GM12878 (cell line): ENCODE measurements around the gene PSORS1C2. TPM values are rescaled to one million over a fixed set of nuclear protein-coding genes. Genes with fewer than 3 reads are reported as not detected.

Source experiments
- ATAC-seq: fragments of 200-7000 bp; cut with Tn5 transposase; 3 replicates; pipeline ENCODE4 v1.9.1; 2020; ENCODE audit warnings: mild to moderate bottlenecking, moderate library complexity
- BruUV-seq: library from RNA; stranded (reverse); fragments of 400-500 nt; replicated peaks from 2 replicates; lab custom pipeline; 2021; lab: Mats Ljungman, UMichigan
- CTCF ChIA-PET: fragments of 300-600 bp; sonication (Branson Sonifier 250); formaldehyde crosslinking; extraction: SDS; loops from one replicate; lab custom pipeline; 2021; ENCODE audit warnings: inconsistent platforms; lab: Yijun Ruan, JAX
- POLR2A ChIA-PET: fragments of 350-600 bp; formaldehyde crosslinking; extraction: SDS; loops from one replicate; lab custom pipeline; 2021; ENCODE audit warnings: inconsistent platforms; lab: Charles Lee
- RAD21 ChIA-PET: fragments of 300-600 bp; sonication (Branson Sonifier 250); formaldehyde crosslinking; loops from one replicate; lab custom pipeline; 2023; ENCODE audit warnings: antibody characterized with exemption; ENCODE audit not compliant: unreplicated experiment; lab: Charles Lee
- SMC1A ChIA-PET: fragments of 300-600 bp; sonication (Branson Sonifier 250); formaldehyde crosslinking; loops from one replicate; lab custom pipeline; 2023; ENCODE audit not compliant: unreplicated experiment, uncharacterized antibody; lab: Charles Lee
- DNase-seq: peaks from one replicate; pipeline ENCODE4 v3.0.0-alpha.2; 2011; ENCODE audit warnings: low read depth, low spot score
- FAIRE-seq: peaks from 3 replicates; lab custom pipeline; 2011; peaks lifted over from hg19 to GRCh38; lab: Jason Lieb, UNC
- H2AFZ ChIP-seq: 2 replicates; pipeline ENCODE4 v1.6.0; 2011; ENCODE audit warnings: low read depth, low read length, control low read depth; ENCODE audit not compliant: control insufficient read depth
- H3K27ac ChIP-seq: 2 replicates; pipeline ENCODE4 v1.5.1; 2011; ENCODE audit warnings: control low read depth; ENCODE audit not compliant: control insufficient read depth, insufficient read depth
- H3K27me3 ChIP-seq, 2 experiments: replicated peaks in 1 of 2; 2 replicates each; pipeline versions ENCODE4 v1.6.0 to v1.6.1; 2011; ENCODE audit warnings: low read length in 1 of 2; ENCODE audit not compliant: control insufficient read depth in 2 of 2, insufficient read depth in 2 of 2
- H3K36me3 ChIP-seq, 2 experiments: 2 replicates each; pipeline ENCODE4 v1.5.1; 2011; ENCODE audit warnings: low read length in 1 of 2; ENCODE audit not compliant: control insufficient read depth in 2 of 2, insufficient read depth in 2 of 2
- H3K4me1 ChIP-seq: 2 replicates; pipeline ENCODE4 v1.6.1; 2011; ENCODE audit warnings: mild to moderate bottlenecking, low read length, moderate library complexity, mixed read lengths; ENCODE audit not compliant: control insufficient read depth, insufficient read depth
- H3K4me2 ChIP-seq: 2 replicates; pipeline ENCODE4 v1.6.0; 2011; ENCODE audit warnings: control low read depth; ENCODE audit not compliant: control insufficient read depth, insufficient read depth
- H3K4me3 ChIP-seq: fragments of 200-600 bp; sonication (generic); 2 replicates; pipeline ENCODE4 v1.5.1; 2016
- H3K79me2 ChIP-seq: 2 replicates; pipeline ENCODE4 v1.6.0; 2011; ENCODE audit warnings: low read length; ENCODE audit not compliant: control insufficient read depth, insufficient read depth
- H3K9ac ChIP-seq: 2 replicates; pipeline ENCODE4 v1.8.0; 2011; ENCODE audit warnings: low read length, control low read depth, mixed read lengths; ENCODE audit not compliant: control insufficient read depth, insufficient read depth
- H3K9me3 ChIP-seq: replicated peaks from 3 replicates; pipeline ENCODE4 v1.5.1; 2011; ENCODE audit warnings: mild to moderate bottlenecking, low read length; ENCODE audit not compliant: control insufficient read depth, insufficient read depth
- H4K20me1 ChIP-seq: 2 replicates; pipeline ENCODE4 v1.6.0; 2011; ENCODE audit not compliant: control insufficient read depth, insufficient read depth
- CBFB ChIP-seq: IDR thresholded peaks from 2 replicates; pipeline ENCODE4 v1.6.1; 2016; ENCODE audit warnings: antibody characterized with exemption, low read depth
- ELK1 ChIP-seq: IDR thresholded peaks from 2 replicates; pipeline ENCODE4 v1.6.1; 2012; ENCODE audit warnings: low read depth, low read length, improper control_type of control experiment
- ETV6 ChIP-seq, 2 experiments: fragments of 450-650 bp in 1 of 2; IDR thresholded peaks in 1 of 2; conservative IDR thresholded peaks in 1 of 2; 2 replicates each; pipeline ENCODE4 v1.6.1; 2014; ENCODE audit warnings: antibody characterized with exemption in 1 of 2, borderline replicate concordance in 1 of 2, low read depth in 1 of 2, mild to moderate bottlenecking in 1 of 2, moderate library complexity in 1 of 2
- FOXK2 ChIP-seq: fragments of 450-650 bp; IDR thresholded peaks from 2 replicates; pipeline ENCODE4 v1.6.1; 2017; ENCODE audit warnings: mild to moderate bottlenecking, moderate library complexity
- IRF5 ChIP-seq: fragments of 450-650 bp; IDR thresholded peaks from 2 replicates; pipeline ENCODE4 v1.6.1; 2017; ENCODE audit warnings: borderline replicate concordance
- MXI1 ChIP-seq: fragments of 150-350 bp; IDR thresholded peaks from 2 replicates; pipeline ENCODE4 v1.6.1; 2011; ENCODE audit warnings: low read depth, mild to moderate bottlenecking, inconsistent platforms, low read length, improper control_type of control experiment
- NRF1 ChIP-seq: conservative IDR thresholded peaks from 2 replicates; pipeline ENCODE4 v1.6.1; 2011; ENCODE audit warnings: mild to moderate bottlenecking, low read depth, low read length, improper control_type of control experiment
- PAX5 ChIP-seq: IDR thresholded peaks from 2 replicates; pipeline ENCODE4 v1.6.1; 2011; ENCODE audit warnings: low read depth, low read length, borderline replicate concordance
- RBBP5 ChIP-seq: fragments of 200-600 bp; sonication (generic); conservative IDR thresholded peaks from 2 replicates; pipeline ENCODE4 v1.6.1; 2016
- SREBF2 ChIP-seq: IDR thresholded peaks from 2 replicates; pipeline ENCODE4 v1.6.1; 2012; ENCODE audit warnings: mild to moderate bottlenecking, low read length
- USF1 ChIP-seq: IDR thresholded peaks from 2 replicates; pipeline ENCODE4 v1.6.1; 2011; ENCODE audit warnings: borderline replicate concordance, low read depth, mild to moderate bottlenecking, moderate library complexity, mixed read lengths, low read length; ENCODE audit not compliant: insufficient read depth; ENCODE audit errors: extremely low read length
- USF2 ChIP-seq: IDR thresholded peaks from 2 replicates; pipeline ENCODE4 v1.6.1; 2011; ENCODE audit warnings: low read depth, low read length, improper control_type of control experiment, borderline replicate concordance
- ZBTB4 ChIP-seq: fragments of 450-650 bp; formaldehyde crosslinking; IDR thresholded peaks from 2 replicates; pipeline ENCODE4 v1.4.0; 2022; ENCODE audit warnings: mild to moderate bottlenecking, moderate library complexity
- WGBS: methylation state at CpG from one replicate; pipeline ENCODE4 v1.1.6; 2016; ENCODE audit warnings: low lambda C conversion rate; ENCODE audit not compliant: insufficient replicate concordance, insufficient coverage; ENCODE audit errors: missing lambda C conversion rate; 5-methylcytosine and 5-hydroxymethylcytosine counted together
- in situ Hi-C: fragments of 300-500 bp; cut with MboI; formaldehyde crosslinking; loops from 9 replicates; pipeline ENCODE4 v1.14.3; 2018; ENCODE audit warnings: mixed read lengths
- intact Hi-C: fragments of 100-400 bp; cut with micrococcal nuclease; formaldehyde crosslinking; loops from one replicate; pipeline ENCODE4 v1.14.2; 2022; ENCODE audit not compliant: unreplicated experiment
- polyA plus RNA-seq, 11 experiments: library from polyadenylated mRNA; depleted of rRNA in 4 of 11; unstranded in 6 of 11; stranded (reverse) in 5 of 11; fragments of >200 nt; fragmentation: Nextera tagmentation in 4 of 11; fragmentation: Illumina TruSeq in 1 of 11; extraction: Ambion mirVana in 4 of 11; extraction: Trizol in 1 of 11; gene quantifications; 1 replicate in 1 of 11; 2 replicates in 10 of 11; pipeline versions ENCODE4 v1.2.1 to v1.2.3, GENCODE V29; 2011 to 2016; ENCODE audit warnings: inconsistent platforms in 2 of 11, missing spikeins in 2 of 11, low read depth in 1 of 11
- total RNA-seq, 4 experiments: library from RNA; depleted of rRNA in 3 of 4; stranded (reverse); fragments of >200 nt in 3 of 4; fragmentation: Illumina TruSeq in 1 of 4; extraction: Trizol in 1 of 4; gene quantifications; 2 replicates each; pipeline versions ENCODE4 v1.2.1 to v1.2.3, GENCODE V29; 2013 to 2021

The PSORS1C2 gene
- total and polyA plus RNA-seq, 10 of the 15 experiments (the other 5 are each of a cell fraction or from before 2014, with no cell fraction given) = not detected

GRCh38 chr6:31158140-31158862 is 19.4 kb upstream of the PSORS1C2 start, which contains the start of gene TCF19:
TCF19 (plus strand) TSS chr6:31158589; CDS start chr6:31159470, 881 bp downstream.
- POLR2A ChIA-PET = interaction anchor here (0.6 to 3.0 kb wide), 5 partner anchors 26 to 803 kb away, joined by 3 to 10 read pairs (median 3); no protein-coding TSS in a partner anchor
- peak within 1 kb of the TSS; percentile 80 for H2AFZ ChIP-seq
- SMC1A ChIA-PET = interaction anchor here (1.0 to 4.2 kb wide), 5 partner anchors 11 to 48 kb away, joined by 3 to 21 read pairs (median 12); no protein-coding TSS in a partner anchor
- TF ChIP-seq FOXK2 (no peak), SREBF2 (no peak), USF2 (no peak), MXI1 (peak; percentile 84), ZBTB4 (no peak), ELK1 (no peak), USF1 (no peak), RBBP5 (no peak), NRF1 (peak; percentile 84), PAX5 (no peak), ETV6 (conservative IDR thresholded peaks at IDR 0.05 in 1 of 2, IDR thresholded peaks at IDR 0.05 in 1 of 2; ENCODE audit: borderline replicate concordance in 1 of 2, low read depth in 1 of 2) (no peak), IRF5 (no peak), CBFB (no peak)

More at GRCh38 chr6:31158140-31158862, 19.4 kb upstream of the PSORS1C2 start, which contains the start of gene TCF19:
- Histone ChIP-seq H3K4me3 (peak within 1 kb of the TSS; percentile 90), H3K4me2 (peak within 1 kb of the TSS; percentile 77), H3K36me3 (peaks cover 8 to 12% of the 10 kb centered on the region in 2 experiments), H3K27ac (peak within 1 kb of the TSS; percentile 67), H3K79me2 (peaks cover 39% of the 10 kb centered on the region), H3K4me1 (peaks cover 12% of the 10 kb centered on the region), H3K27me3 (no peaks in the 10 kb centered on the region), H3K9ac (peak within 1 kb of the TSS; percentile 84), H3K9me3 (no peaks in the 10 kb centered on the region), H4K20me1 (no peaks in the 10 kb centered on the region; the same call in 1 of the 2 replicates)
- ATAC-seq (peak; percentile 93), FAIRE-seq (peak; percentile 98), DNase-seq (peak; percentile 98)
- in situ Hi-C loops (no loop called here), intact Hi-C loops (loop anchor here (2.0 kb wide), 1 partner anchor 34 kb away; no protein-coding TSS in a partner anchor)
- CTCF ChIA-PET = interaction anchor here (0.7 to 2.9 kb wide), 13 partner anchors 11 to 241 kb away, joined by 3 to 17 read pairs (median 4); partner anchors contain the start of genes POU5F1 and PSORS1C2
- under 1% methylated on average over 50 of the region's 65 CpGs for WGBS
- RAD21 ChIA-PET = interaction anchor here (0.8 to 2.0 kb wide), 6 partner anchors 21 to 244 kb away, joined by 3 to 10 read pairs (median 4); partner anchors contain the start of gene VARS2
- BruUV-seq = no TSS peak
